Measurements from ENCODE around the gene PDK3. TPM values are rescaled to one million over a fixed set of nuclear protein-coding genes. Genes with fewer than 3 reads are reported as not detected.
A peak's percentile ranks its signal among the peaks of the same experiment; 100 is the strongest.

The PDK3 gene
- total and polyA plus RNA-seq, 4 donors = 4.6 to 18.9 (median 12.1) TPM

GRCh38 chrX:24536551-24536950, 71.5 kb downstream of the PDK3 start:
- TF ChIP-seq, protein P1, sequence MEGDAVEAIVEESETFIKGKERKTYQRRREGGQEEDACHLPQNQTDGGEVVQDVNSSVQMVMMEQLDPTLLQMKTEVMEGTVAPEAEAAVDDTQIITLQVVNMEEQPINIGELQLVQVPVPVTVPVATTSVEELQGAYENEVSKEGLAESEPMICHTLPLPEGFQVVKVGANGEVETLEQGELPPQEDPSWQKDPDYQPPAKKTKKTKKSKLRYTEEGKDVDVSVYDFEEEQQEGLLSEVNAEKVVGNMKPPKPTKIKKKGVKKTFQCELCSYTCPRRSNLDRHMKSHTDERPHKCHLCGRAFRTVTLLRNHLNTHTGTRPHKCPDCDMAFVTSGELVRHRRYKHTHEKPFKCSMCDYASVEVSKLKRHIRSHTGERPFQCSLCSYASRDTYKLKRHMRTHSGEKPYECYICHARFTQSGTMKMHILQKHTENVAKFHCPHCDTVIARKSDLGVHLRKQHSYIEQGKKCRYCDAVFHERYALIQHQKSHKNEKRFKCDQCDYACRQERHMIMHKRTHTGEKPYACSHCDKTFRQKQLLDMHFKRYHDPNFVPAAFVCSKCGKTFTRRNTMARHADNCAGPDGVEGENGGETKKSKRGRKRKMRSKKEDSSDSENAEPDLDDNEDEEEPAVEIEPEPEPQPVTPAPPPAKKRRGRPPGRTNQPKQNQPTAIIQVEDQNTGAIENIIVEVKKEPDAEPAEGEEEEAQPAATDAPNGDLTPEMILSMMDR (IDR thresholded peaks at IDR 0.05; ENCODE audit: control extremely low read depth, extremely low read depth) = no peak
- Histone ChIP-seq H3K27me3 (ENCODE audit: control insufficient read depth in 3 of 3, insufficient read depth in 3 of 3, low read length in 2 of 3) (peaks cover 0 to 12% (median 0%) of the 10 kb centered on the region in 3 donors), H3K36me3 (ENCODE audit: control insufficient read depth in 4 of 4, insufficient read depth in 4 of 4, low read length in 4 of 4) (peaks cover 0 to 3% (median 0%) of the 10 kb centered on the region in 4 donors)

DNA sequence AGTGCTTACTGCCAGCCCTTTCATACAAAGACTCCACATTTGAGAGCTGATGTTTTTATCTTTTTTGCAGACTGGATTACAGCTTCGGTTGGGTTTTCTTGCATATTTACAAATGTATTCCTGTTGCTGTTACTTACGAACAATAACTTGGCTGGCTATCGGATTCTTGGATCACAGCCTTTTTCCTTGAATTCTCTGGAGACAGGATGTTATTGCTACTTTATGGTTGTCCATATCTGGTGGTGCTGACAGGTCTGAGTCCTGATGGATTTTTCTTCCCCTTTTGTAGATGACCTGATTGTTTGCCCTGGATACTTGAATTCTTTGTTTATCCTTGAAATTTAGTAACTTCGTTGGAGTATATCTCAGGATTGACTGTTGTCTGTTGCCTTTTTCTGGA, 77.7 kb downstream of the PDK3 start:
- Histone ChIP-seq H3K36me3 (ENCODE audit: control insufficient read depth in 4 of 4, insufficient read depth in 4 of 4, low read length in 4 of 4) (no peaks in the 10 kb centered on the region), H3K9me3 (ENCODE audit: control insufficient read depth in 4 of 4, insufficient read depth in 3 of 4, low read length in 3 of 4) (peaks cover 0 to 5% (median 0%) of the 10 kb centered on the region in 4 donors), H3K27me3 (ENCODE audit: control insufficient read depth in 3 of 3, insufficient read depth in 3 of 3, low read length in 2 of 3) (peaks cover 0 to 29% (median 0%) of the 10 kb centered on the region in 3 donors), H3K9ac (ENCODE audit: insufficient read depth in 1 of 2, low read length in 2 of 2) (no peak overlapping the region), H3K4me1 (ENCODE audit: control insufficient read depth in 5 of 5, insufficient read depth in 5 of 5, low read length in 5 of 5) (peaks cover 0 to 7% (median 0%) of the 10 kb centered on the region in 5 donors), H3K4me3 (no peak overlapping the region), H3K27ac (ENCODE audit: low read depth in 1 of 2, low read length in 1 of 2) (no peak overlapping the region)
- no peak for ATAC-seq (ENCODE audit: insufficient read depth, low FRiP score)
- DNase-seq = peak; percentile 26 to 88 (median 78)
- 52 to 64% methylated on average over 4 of the region's 4 CpGs for WGBS, 2 donors
- TF ChIP-seq, protein P1 (IDR thresholded peaks at IDR 0.05; ENCODE audit: control extremely low read depth, extremely low read depth) = no peak

More at GRCh38 chrX:24536551-24536950, 71.5 kb downstream of the PDK3 start:
- H3K4me3 ChIP-seq = no peak overlapping the region
- no peak overlapping the region for H3K27ac ChIP-seq (ENCODE audit: low read depth in 1 of 2, low read length in 1 of 2)
- H3K9ac ChIP-seq (ENCODE audit: insufficient read depth in 1 of 2, low read length in 2 of 2) = no peak overlapping the region
- ATAC-seq (ENCODE audit: insufficient read depth, low FRiP score) (no peak), DNase-seq (no peak)
- H3K4me1 ChIP-seq (ENCODE audit: control insufficient read depth in 5 of 5, insufficient read depth in 5 of 5, low read length in 5 of 5) = no peaks in the 10 kb centered on the region
- H3K9me3 ChIP-seq (ENCODE audit: control insufficient read depth in 4 of 4, insufficient read depth in 3 of 4, low read length in 3 of 4) = no peaks in the 10 kb centered on the region

GRCh38 chrX:24547961-24548360, 82.9 kb downstream of the PDK3 start:
- 93 to 100% methylated on average over 1 of the region's 1 CpG for WGBS, 2 donors
- DNase-seq = no peak
- no peak for ATAC-seq (ENCODE audit: insufficient read depth, low FRiP score)
- peaks cover 0 to 33% (median 0%) of the 10 kb centered on the region in 3 donors for H3K27me3 ChIP-seq (ENCODE audit: control insufficient read depth in 3 of 3, insufficient read depth in 3 of 3, low read length in 2 of 3)
- H3K36me3 ChIP-seq (ENCODE audit: control insufficient read depth in 4 of 4, insufficient read depth in 4 of 4, low read length in 4 of 4) = no peaks in the 10 kb centered on the region
- TF ChIP-seq, protein P1 (IDR thresholded peaks at IDR 0.05; ENCODE audit: control extremely low read depth, extremely low read depth) = no peak
- no peak overlapping the region for H3K9ac ChIP-seq (ENCODE audit: insufficient read depth in 1 of 2, low read length in 2 of 2)
- no peak overlapping the region for H3K4me3 ChIP-seq
- peaks cover 0 to 2% (median 0%) of the 10 kb centered on the region in 5 donors for H3K4me1 ChIP-seq (ENCODE audit: control insufficient read depth in 5 of 5, insufficient read depth in 5 of 5, low read length in 5 of 5)
- H3K27ac ChIP-seq (ENCODE audit: low read depth in 1 of 2, low read length in 1 of 2) = no peak overlapping the region
- H3K9me3 ChIP-seq (ENCODE audit: control insufficient read depth in 4 of 4, insufficient read depth in 3 of 4, low read length in 3 of 4) = peaks cover 0 to 5% (median 0%) of the 10 kb centered on the region in 4 donors

GRCh38 chrX:24550166-24550565, 85.1 kb downstream of the PDK3 start:
- H3K4me3 ChIP-seq = no peak overlapping the region
- H3K27ac ChIP-seq (ENCODE audit: low read depth in 1 of 2, low read length in 1 of 2) = no peak overlapping the region
- DNase-seq (no peak), ATAC-seq (ENCODE audit: insufficient read depth, low FRiP score) (no peak)
- H3K4me1 ChIP-seq (ENCODE audit: control insufficient read depth in 5 of 5, insufficient read depth in 5 of 5, low read length in 5 of 5) = peaks cover 0 to 4% (median 0%) of the 10 kb centered on the region in 5 donors
- TF ChIP-seq, protein P1 (IDR thresholded peaks at IDR 0.05; ENCODE audit: control extremely low read depth, extremely low read depth) = no peak
- H3K36me3 ChIP-seq (ENCODE audit: control insufficient read depth in 4 of 4, insufficient read depth in 4 of 4, low read length in 4 of 4) = no peaks in the 10 kb centered on the region
- H3K9ac ChIP-seq (ENCODE audit: insufficient read depth in 1 of 2, low read length in 2 of 2) = no peak overlapping the region
- peaks cover 0 to 32% (median 10%) of the 10 kb centered on the region in 3 donors for H3K27me3 ChIP-seq (ENCODE audit: control insufficient read depth in 3 of 3, insufficient read depth in 3 of 3, low read length in 2 of 3)
- 78 to 92% methylated on average over 5 of the region's 5 CpGs for WGBS, 2 donors
- peaks cover 0 to 2% (median 0%) of the 10 kb centered on the region in 4 donors for H3K9me3 ChIP-seq (ENCODE audit: control insufficient read depth in 4 of 4, insufficient read depth in 3 of 4, low read length in 3 of 4)
